Retinal pigment epithelial cell (primary cell): ENCODE results near the gene IL25.

Experiments
- DNase-seq: peaks from one replicate; pipeline ENCODE4 v3.0.0-alpha.2; 2010; ENCODE audit warnings: low read depth
- H3K4me3 ChIP-seq: 2 replicates; pipeline ENCODE4 v1.5.1; 2011; ENCODE audit warnings: mild to moderate bottlenecking, low read length, control low read depth, moderate library complexity
- TF ChIP-seq, protein P1 (sequence below): conservative IDR thresholded peaks from 2 replicates; pipeline ENCODE4 v1.5.1; 2011; ENCODE audit warnings: low read depth, low read length, control low read depth, inconsistent platforms

Gene IL25

DNA sequence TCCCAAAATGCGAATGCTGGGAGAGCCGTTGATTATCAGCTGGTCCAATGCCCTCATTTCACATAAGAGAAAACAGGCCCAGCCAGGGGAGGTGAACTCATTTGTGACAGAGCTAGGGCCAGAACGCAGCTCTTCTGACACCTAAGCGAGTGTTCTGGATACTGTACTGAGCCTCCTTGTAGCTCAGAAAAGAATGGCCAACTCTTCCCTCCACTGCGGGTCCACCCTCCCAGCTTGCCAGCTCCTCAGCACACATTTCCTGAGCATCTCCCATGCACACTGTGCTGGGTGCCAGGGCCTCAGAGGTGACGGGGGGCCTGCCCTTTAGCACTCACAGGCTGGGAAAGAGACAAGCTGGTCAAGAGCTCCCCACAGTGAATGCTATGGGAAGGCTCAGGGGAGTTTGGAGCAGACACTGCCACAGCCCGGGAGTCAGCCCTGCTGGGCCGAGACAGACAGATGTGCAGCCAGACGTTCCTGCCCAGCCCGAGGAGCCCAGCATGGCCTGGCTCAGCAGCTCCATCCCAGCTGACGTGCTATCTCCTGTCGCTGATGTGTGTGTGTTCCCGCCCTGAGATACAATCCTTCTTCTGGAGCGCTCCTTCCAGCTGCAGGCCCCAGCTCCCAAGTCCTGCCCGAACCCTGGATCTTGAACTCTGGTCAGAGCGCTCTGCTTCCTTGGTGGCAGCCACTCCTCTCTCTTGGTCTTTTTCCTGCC, 7.7 kb downstream of the IL25 start:
- no peak for DNase-seq
- H3K4me3 ChIP-seq: no peak overlapping the region
- TF ChIP-seq, protein P1, sequence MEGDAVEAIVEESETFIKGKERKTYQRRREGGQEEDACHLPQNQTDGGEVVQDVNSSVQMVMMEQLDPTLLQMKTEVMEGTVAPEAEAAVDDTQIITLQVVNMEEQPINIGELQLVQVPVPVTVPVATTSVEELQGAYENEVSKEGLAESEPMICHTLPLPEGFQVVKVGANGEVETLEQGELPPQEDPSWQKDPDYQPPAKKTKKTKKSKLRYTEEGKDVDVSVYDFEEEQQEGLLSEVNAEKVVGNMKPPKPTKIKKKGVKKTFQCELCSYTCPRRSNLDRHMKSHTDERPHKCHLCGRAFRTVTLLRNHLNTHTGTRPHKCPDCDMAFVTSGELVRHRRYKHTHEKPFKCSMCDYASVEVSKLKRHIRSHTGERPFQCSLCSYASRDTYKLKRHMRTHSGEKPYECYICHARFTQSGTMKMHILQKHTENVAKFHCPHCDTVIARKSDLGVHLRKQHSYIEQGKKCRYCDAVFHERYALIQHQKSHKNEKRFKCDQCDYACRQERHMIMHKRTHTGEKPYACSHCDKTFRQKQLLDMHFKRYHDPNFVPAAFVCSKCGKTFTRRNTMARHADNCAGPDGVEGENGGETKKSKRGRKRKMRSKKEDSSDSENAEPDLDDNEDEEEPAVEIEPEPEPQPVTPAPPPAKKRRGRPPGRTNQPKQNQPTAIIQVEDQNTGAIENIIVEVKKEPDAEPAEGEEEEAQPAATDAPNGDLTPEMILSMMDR: no peak

DNA sequence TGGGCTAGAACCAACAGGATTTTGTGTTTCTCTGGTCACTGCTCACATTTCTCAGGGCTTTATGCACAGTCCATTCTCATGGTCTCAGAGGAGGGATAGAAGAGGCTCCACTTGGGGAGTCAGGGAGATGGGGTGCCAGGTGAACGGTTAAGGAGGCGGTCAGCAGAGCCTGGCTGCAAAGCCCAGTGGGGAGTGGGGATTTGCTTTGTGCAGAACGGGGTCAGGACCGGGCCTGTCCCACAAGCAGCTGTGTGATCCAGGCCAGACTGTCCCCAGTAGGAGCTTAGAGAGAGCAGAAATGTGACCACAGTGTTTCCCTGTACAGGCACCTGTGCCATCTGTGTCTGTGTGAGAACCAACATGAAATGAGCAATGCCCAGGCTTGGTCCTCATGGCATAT, 8.4 kb downstream of the IL25 start:
- no peak overlapping the region for H3K4me3 ChIP-seq
- no peak for DNase-seq
- TF ChIP-seq, protein P1: no peak

DNA sequence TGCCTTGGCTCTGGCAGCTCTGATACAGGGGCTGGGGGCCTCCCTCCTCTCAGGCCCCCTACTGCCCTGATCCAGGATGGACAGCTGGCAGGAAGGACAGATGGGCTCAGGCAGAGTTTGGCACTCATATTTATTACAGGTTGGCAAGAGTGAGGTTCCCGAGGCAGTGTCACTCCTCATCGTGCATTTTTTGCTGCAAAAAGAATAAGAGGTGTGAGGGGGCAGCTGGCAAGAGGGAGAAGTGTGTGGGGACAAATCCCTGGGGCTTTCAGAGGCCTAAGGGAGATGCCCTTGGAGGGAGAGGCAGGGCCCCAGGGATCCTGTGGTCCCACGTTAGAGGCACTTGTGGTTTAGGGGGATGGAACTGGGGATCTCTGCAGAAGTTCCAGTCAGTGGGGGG, 9.3 kb downstream of the IL25 start:
- TF ChIP-seq, protein P1: no peak
- DNase-seq: no peak
- no peak overlapping the region for H3K4me3 ChIP-seq

DNA sequence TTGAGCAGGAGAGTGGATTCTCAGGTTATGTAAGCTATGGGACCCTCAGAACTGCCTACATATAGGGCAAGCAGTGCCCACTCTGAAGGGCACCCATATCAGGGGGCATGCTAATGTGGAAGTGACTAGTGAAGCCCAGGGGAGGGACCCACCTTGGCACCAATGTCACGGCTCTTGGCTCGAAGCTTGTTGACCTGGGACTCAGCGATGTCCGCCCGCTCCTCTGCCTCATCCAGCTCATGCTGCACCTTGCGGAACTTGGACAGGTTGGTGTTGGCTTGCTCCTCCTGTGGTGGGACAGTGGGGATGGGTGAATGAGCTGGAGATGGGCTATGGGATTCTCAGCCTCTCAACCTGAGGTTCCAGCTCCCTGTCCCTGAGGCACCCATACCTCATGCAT, 9.7 kb downstream of the IL25 start:
- no peak overlapping the region for H3K4me3 ChIP-seq
- DNase-seq: no peak
- TF ChIP-seq, protein P1: no peak

DNA sequence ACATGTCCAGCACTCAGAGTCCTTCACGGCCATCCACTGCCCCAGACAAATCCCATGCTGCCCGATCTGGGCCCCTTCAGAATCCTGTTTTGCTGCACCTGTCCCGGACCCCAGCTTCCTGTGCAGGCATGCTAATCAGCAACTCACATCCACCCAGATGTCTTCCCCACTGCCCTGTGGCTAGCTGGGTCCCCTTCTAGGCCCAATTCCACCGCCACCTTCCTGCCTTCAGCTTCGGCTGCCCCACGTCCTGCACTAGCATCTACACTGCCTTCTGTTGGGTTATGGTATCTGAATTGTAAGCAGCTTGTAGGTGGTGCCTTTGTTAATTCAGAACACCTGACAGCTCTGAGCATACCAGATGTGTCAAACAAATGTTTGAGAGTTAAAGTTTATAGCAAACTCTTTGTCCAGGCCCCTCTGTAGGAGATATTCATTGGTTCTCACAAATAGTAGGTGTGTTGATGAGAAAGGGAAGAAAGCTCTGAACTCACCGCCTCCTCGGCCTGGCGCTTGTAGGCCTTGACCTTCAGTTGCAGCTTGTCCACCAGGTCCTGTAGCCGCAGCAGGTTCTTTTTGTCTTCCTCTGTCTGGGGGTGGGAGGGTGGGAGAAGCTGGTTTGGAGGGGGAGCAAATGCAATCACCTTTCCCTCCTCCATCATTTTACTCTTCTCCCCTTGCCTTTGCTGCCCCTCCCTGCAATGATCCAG, 10.3 kb downstream of the IL25 start:
- no peak for DNase-seq
- TF ChIP-seq, protein P1: no peak
- no peak overlapping the region for H3K4me3 ChIP-seq

DNA sequence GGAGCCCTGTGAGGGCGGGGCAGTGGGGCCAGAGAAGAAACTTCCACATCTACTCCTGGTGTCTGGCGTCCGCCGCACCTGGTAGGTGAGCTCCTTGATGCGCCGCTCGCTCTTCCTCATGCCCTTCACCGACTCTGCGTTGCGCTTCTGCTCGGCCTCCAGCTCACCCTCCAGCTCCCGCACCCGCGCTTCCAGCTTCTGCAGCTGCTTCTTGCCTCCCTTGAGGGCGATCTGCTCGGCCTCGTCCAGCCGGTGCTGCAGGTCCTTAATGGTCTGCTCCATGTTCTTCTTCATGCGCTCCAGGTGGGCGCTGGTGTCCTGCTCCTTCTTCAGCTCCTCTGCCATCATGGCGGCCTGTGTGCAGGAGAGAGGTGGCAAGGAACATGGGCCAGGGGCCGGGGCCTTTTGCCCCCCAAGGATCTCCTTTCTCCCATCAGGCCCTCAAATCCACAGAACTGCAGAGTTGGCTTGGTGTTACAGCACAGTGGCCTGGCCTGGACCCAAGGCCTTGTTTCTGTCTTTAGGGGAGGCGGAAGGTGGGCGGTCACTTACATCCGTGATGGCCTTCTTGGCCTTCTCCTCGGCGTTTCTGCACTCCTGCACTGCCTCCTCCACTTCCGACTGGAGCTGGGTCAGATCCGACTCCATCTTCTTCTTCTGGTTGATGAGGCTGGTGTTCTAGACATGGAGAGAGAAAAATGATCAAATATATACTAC, 11.9 kb downstream of the IL25 start:
- TF ChIP-seq, protein P1: no peak
- no peak overlapping the region for H3K4me3 ChIP-seq
- DNase-seq: no peak
